HG03354 (cell line): ENCODE data around the gene MTARC2.
A peak's percentile ranks its signal among the peaks of the same experiment; 100 is the strongest.

Source experiments
- ATAC-seq: cut with Tn5 transposase; IDR thresholded peaks from one replicate; pipeline ENCODE4 v1.9.1; 2021; ENCODE audit warnings: mild to moderate bottlenecking; ENCODE audit not compliant: unreplicated experiment, poor library complexity, severe bottlenecking

The MTARC2 gene

GRCh38 chr1:220791956-220792355, 43.8 kb downstream of the MTARC2 start:
- no peak for ATAC-seq

GRCh38 chr1:220796530-220796929, 48.4 kb downstream of the MTARC2 start:
- no peak for ATAC-seq

- ATAC-seq: no peak
These were observed 48.9 kb downstream of the MTARC2 start for GRCh38 chr1:220797044-220797443.

- no peak for ATAC-seq
These were observed 49.4 kb downstream of the MTARC2 start for GRCh38 chr1:220797553-220797952.

GRCh38 chr1:220798338-220798737, 50.2 kb downstream of the MTARC2 start:
- ATAC-seq: no peak

GRCh38 chr1:220800262-220800661, 52.1 kb downstream of the MTARC2 start:
- ATAC-seq: no peak

GRCh38 chr1:220803401-220804201, 55.5 kb downstream of the MTARC2 start:
- peak; percentile 65 for ATAC-seq

GRCh38 chr1:220804202-220804586, 56.1 kb downstream of the MTARC2 start:
- ATAC-seq: no peak

- ATAC-seq: no peak
These were observed 58.3 kb downstream of the MTARC2 start for GRCh38 chr1:220806408-220806807.

- ATAC-seq: no peak
These were observed 59.6 kb downstream of the MTARC2 start for GRCh38 chr1:220807726-220808125.

- ATAC-seq: no peak
These were observed 60.4 kb downstream of the MTARC2 start for GRCh38 chr1:220808345-220809186.

- ATAC-seq: no peak
These were observed 61.0 kb downstream of the MTARC2 start for GRCh38 chr1:220809187-220809550.

- peak; percentile 4 for ATAC-seq
These were observed 61.6 kb downstream of the MTARC2 start for GRCh38 chr1:220809704-220810103.

GRCh38 chr1:220810179-220810653, 62.1 kb downstream of the MTARC2 start:
- ATAC-seq: peak; percentile 94

- no peak for ATAC-seq
These were observed 62.8 kb downstream of the MTARC2 start for GRCh38 chr1:220810963-220811362.

- no peak for ATAC-seq
These were observed 63.6 kb downstream of the MTARC2 start for GRCh38 chr1:220811695-220812094.

- ATAC-seq: no peak
These were observed 64.2 kb downstream of the MTARC2 start for GRCh38 chr1:220812308-220812707.

- ATAC-seq: no peak
These were observed 64.9 kb downstream of the MTARC2 start for GRCh38 chr1:220813013-220813412.

- no peak for ATAC-seq
These were observed 67.3 kb downstream of the MTARC2 start for GRCh38 chr1:220815409-220815808.

GRCh38 chr1:220817907-220818306, 69.8 kb downstream of the MTARC2 start:
- no peak for ATAC-seq
